ENCODE results near the gene CPLX4.
"Not testable (repeated sequence)": the region's sequence is repeated elsewhere in the genome, so short reads cannot be mapped to it uniquely, and the experiment has no call there.

The CPLX4 gene

GRCh38 chr18:59264651-59265245 lies 53.7 kb downstream of the CPLX4 start:
- H3K36me3 ChIP-seq (ENCODE audit: insufficient read depth, low read length), result no peaks in the 10 kb centered on the region
- H3K79me2 ChIP-seq (ENCODE audit: control insufficient read depth, insufficient read depth, low read length, unreplicated experiment), result no peaks in the 10 kb centered on the region
- peak overlapping the region; percentile 69 for H3K4me3 ChIP-seq (ENCODE audit: low read depth, low read length)
- peaks cover 71% of the 10 kb centered on the region for H3K27me3 ChIP-seq (ENCODE audit: insufficient read depth, low read length)
- no peak overlapping the region for H2AFZ ChIP-seq (ENCODE audit: low read length, unreplicated experiment)
- H3K27ac ChIP-seq (ENCODE audit: low read depth, low read length), result no peak overlapping the region
- no peaks in the 10 kb centered on the region for H3K4me1 ChIP-seq (ENCODE audit: control insufficient read depth, insufficient read depth, low read length, unreplicated experiment)

GRCh38 chr18:59264121-59264571 lies 54.3 kb downstream of the CPLX4 start:
- Histone ChIP-seq H3K4me1 (ENCODE audit: control insufficient read depth, insufficient read depth, low read length, unreplicated experiment) (no peaks in the 10 kb centered on the region), H3K4me3 (ENCODE audit: low read depth, low read length) (no peak overlapping the region), H2AFZ (ENCODE audit: low read length, unreplicated experiment) (no peak overlapping the region), H3K27ac (ENCODE audit: low read depth, low read length) (no peak overlapping the region), H3K79me2 (ENCODE audit: control insufficient read depth, insufficient read depth, low read length, unreplicated experiment) (no peaks in the 10 kb centered on the region), H3K36me3 (ENCODE audit: insufficient read depth, low read length) (no peaks in the 10 kb centered on the region), H3K27me3 (ENCODE audit: insufficient read depth, low read length) (peaks cover 65% of the 10 kb centered on the region)

GRCh38 chr18:59263661-59264060 lies 54.8 kb downstream of the CPLX4 start:
- H3K27me3 ChIP-seq (ENCODE audit: insufficient read depth, low read length), result peaks cover 62% of the 10 kb centered on the region
- H2AFZ ChIP-seq (ENCODE audit: low read length, unreplicated experiment), result no peak overlapping the region
- H3K4me3 ChIP-seq (ENCODE audit: low read depth, low read length), result no peak overlapping the region
- H3K27ac ChIP-seq (ENCODE audit: low read depth, low read length), result no peak overlapping the region
- H3K36me3 ChIP-seq (ENCODE audit: insufficient read depth, low read length), result no peaks in the 10 kb centered on the region
- no peaks in the 10 kb centered on the region for H3K4me1 ChIP-seq (ENCODE audit: control insufficient read depth, insufficient read depth, low read length, unreplicated experiment)
- H3K79me2 ChIP-seq (ENCODE audit: control insufficient read depth, insufficient read depth, low read length, unreplicated experiment), result no peaks in the 10 kb centered on the region

GRCh38 chr18:59262243-59262642 lies 56.2 kb downstream of the CPLX4 start:
- peaks cover 47% of the 10 kb centered on the region for H3K27me3 ChIP-seq (ENCODE audit: insufficient read depth, low read length)
- H3K4me1 ChIP-seq (ENCODE audit: control insufficient read depth, insufficient read depth, low read length, unreplicated experiment); H3K36me3 ChIP-seq (ENCODE audit: insufficient read depth, low read length); H3K79me2 ChIP-seq (ENCODE audit: control insufficient read depth, insufficient read depth, low read length, unreplicated experiment); H3K4me3 ChIP-seq (ENCODE audit: low read depth, low read length); H2AFZ ChIP-seq (ENCODE audit: low read length, unreplicated experiment); H3K27ac ChIP-seq (ENCODE audit: low read depth, low read length): not testable (repeated sequence)

- not testable (repeated sequence) for H3K27ac ChIP-seq (ENCODE audit: low read depth, low read length); H3K36me3 ChIP-seq (ENCODE audit: insufficient read depth, low read length); H3K4me1 ChIP-seq (ENCODE audit: control insufficient read depth, insufficient read depth, low read length, unreplicated experiment); H2AFZ ChIP-seq (ENCODE audit: low read length, unreplicated experiment); H3K4me3 ChIP-seq (ENCODE audit: low read depth, low read length); H3K79me2 ChIP-seq (ENCODE audit: control insufficient read depth, insufficient read depth, low read length, unreplicated experiment)
- peaks cover 43% of the 10 kb centered on the region for H3K27me3 ChIP-seq (ENCODE audit: insufficient read depth, low read length)
Measured at GRCh38 chr18:59261842-59262241, 56.6 kb downstream of the CPLX4 start.

GRCh38 chr18:59255491-59255890 lies 63.0 kb downstream of the CPLX4 start:
- peaks cover 39% of the 10 kb centered on the region for H3K27me3 ChIP-seq (ENCODE audit: insufficient read depth, low read length)
- H3K36me3 ChIP-seq (ENCODE audit: insufficient read depth, low read length); H3K4me3 ChIP-seq (ENCODE audit: low read depth, low read length); H3K79me2 ChIP-seq (ENCODE audit: control insufficient read depth, insufficient read depth, low read length, unreplicated experiment); H3K4me1 ChIP-seq (ENCODE audit: control insufficient read depth, insufficient read depth, low read length, unreplicated experiment); H2AFZ ChIP-seq (ENCODE audit: low read length, unreplicated experiment); H3K27ac ChIP-seq (ENCODE audit: low read depth, low read length): not testable (repeated sequence)

GRCh38 chr18:59249199-59249774 lies 69.2 kb downstream of the CPLX4 start:
- H3K79me2 ChIP-seq (ENCODE audit: control insufficient read depth, insufficient read depth, low read length, unreplicated experiment), result no peaks in the 10 kb centered on the region
- no peak overlapping the region for H3K27ac ChIP-seq (ENCODE audit: low read depth, low read length)
- H3K27me3 ChIP-seq (ENCODE audit: insufficient read depth, low read length), result peaks cover 84% of the 10 kb centered on the region
- H2AFZ ChIP-seq (ENCODE audit: low read length, unreplicated experiment), result no peak overlapping the region
- no peaks in the 10 kb centered on the region for H3K4me1 ChIP-seq (ENCODE audit: control insufficient read depth, insufficient read depth, low read length, unreplicated experiment)
- no peak overlapping the region for H3K4me3 ChIP-seq (ENCODE audit: low read depth, low read length)
- no peaks in the 10 kb centered on the region for H3K36me3 ChIP-seq (ENCODE audit: insufficient read depth, low read length)

- Histone ChIP-seq H3K36me3 (ENCODE audit: insufficient read depth, low read length) (no peaks in the 10 kb centered on the region), H3K27ac (ENCODE audit: low read depth, low read length) (no peak overlapping the region), H3K4me1 (ENCODE audit: control insufficient read depth, insufficient read depth, low read length, unreplicated experiment) (no peaks in the 10 kb centered on the region), H3K27me3 (ENCODE audit: insufficient read depth, low read length) (peaks cover 69% of the 10 kb centered on the region), H2AFZ (ENCODE audit: low read length, unreplicated experiment) (no peak overlapping the region), H3K79me2 (ENCODE audit: control insufficient read depth, insufficient read depth, low read length, unreplicated experiment) (no peaks in the 10 kb centered on the region), H3K4me3 (ENCODE audit: low read depth, low read length) (no peak overlapping the region)
Measured at GRCh38 chr18:59246796-59247195, 71.7 kb downstream of the CPLX4 start.
